Osteocyte (in vitro differentiated cells): ENCODE measurements around the gene TLR10. TPM values are rescaled to one million over a fixed set of nuclear protein-coding genes. Genes with fewer than 3 reads are reported as not detected.

Experiments
- DNase-seq: peaks from one replicate; pipeline ENCODE4 v3.0.0; 2021; ENCODE audit warnings: mixed read lengths; ENCODE audit not compliant: unreplicated experiment; ENCODE audit errors: extremely low spot score
- H3K27ac Mint-ChIP-seq: one replicate; pipeline ENCODE4 v1.8.0; 2021; ENCODE audit warnings: mild to moderate bottlenecking, mixed read lengths; ENCODE audit not compliant: unreplicated experiment
- H3K27me3 Mint-ChIP-seq: one replicate; pipeline ENCODE4 v1.8.0; 2021; ENCODE audit warnings: mixed read lengths; ENCODE audit not compliant: unreplicated experiment
- H3K36me3 Mint-ChIP-seq: one replicate; pipeline ENCODE4 v1.8.0; 2021; ENCODE audit warnings: mixed read lengths; ENCODE audit not compliant: unreplicated experiment
- H3K4me1 Mint-ChIP-seq: one replicate; pipeline ENCODE4 v1.8.0; 2021; ENCODE audit warnings: mixed read lengths; ENCODE audit not compliant: unreplicated experiment
- H3K4me3 Mint-ChIP-seq: one replicate; pipeline ENCODE4 v1.8.0; 2021; ENCODE audit warnings: mild to moderate bottlenecking, moderate library complexity, mixed read lengths; ENCODE audit not compliant: unreplicated experiment
- H3K9me3 Mint-ChIP-seq: one replicate; pipeline ENCODE4 v1.8.0; 2021; ENCODE audit warnings: mixed read lengths; ENCODE audit not compliant: unreplicated experiment
- CTCF ChIP-seq: fragments of 200-600 bp; sonication (generic); IDR thresholded peaks from 2 replicates; pipeline ENCODE4 v1.5.0; 2021; ENCODE audit warnings: antibody characterized with exemption, mild to moderate bottlenecking, moderate library complexity
- total RNA-seq: library from RNA; stranded (reverse); gene quantifications from 2 replicates; pipeline ENCODE4 v1.2.1, GENCODE V29; 2021

TLR10 gene
- total RNA-seq, 1 donor from 2014 or later = not detected

- Mint-ChIP-seq H3K9me3 (no peaks in the 10 kb centered on the region), H3K27me3 (no peaks in the 10 kb centered on the region), H3K27ac (no peak overlapping the region), H3K4me3 (no peak overlapping the region), H3K4me1 (peaks cover 14% of the 10 kb centered on the region), H3K36me3 (no peaks in the 10 kb centered on the region)
- DNase-seq = no peak
- TF ChIP-seq CTCF = no peak
These were observed 17.6 kb upstream of the TLR10 start for GRCh38 chr4:38800366-38800765.

GRCh38 chr4:38795087-38795486, 12.3 kb upstream of the TLR10 start:
- Mint-ChIP-seq H3K4me1 (no peaks in the 10 kb centered on the region), H3K27ac (no peak overlapping the region), H3K27me3 (no peaks in the 10 kb centered on the region), H3K9me3 (peaks cover 3% of the 10 kb centered on the region), H3K4me3 (no peak overlapping the region), H3K36me3 (no peaks in the 10 kb centered on the region)
- TF ChIP-seq CTCF = no peak
- DNase-seq = no peak

- no peak for DNase-seq
- Mint-ChIP-seq H3K27ac (no peak overlapping the region), H3K27me3 (no peaks in the 10 kb centered on the region), H3K4me1 (no peaks in the 10 kb centered on the region), H3K36me3 (no peaks in the 10 kb centered on the region), H3K4me3 (no peak overlapping the region), H3K9me3 (peaks cover 8% of the 10 kb centered on the region)
- no peak for TF ChIP-seq CTCF
These were observed 11.3 kb upstream of the TLR10 start for GRCh38 chr4:38794051-38794450.

- H3K4me3 Mint-ChIP-seq = no peak overlapping the region
- H3K27ac Mint-ChIP-seq = no peak overlapping the region
- no peak for TF ChIP-seq CTCF
- no peak for DNase-seq
- no peaks in the 10 kb centered on the region for H3K27me3 Mint-ChIP-seq
- peaks cover 8% of the 10 kb centered on the region for H3K9me3 Mint-ChIP-seq
- no peaks in the 10 kb centered on the region for H3K36me3 Mint-ChIP-seq
- no peaks in the 10 kb centered on the region for H3K4me1 Mint-ChIP-seq
These were observed 8.2 kb upstream of the TLR10 start for GRCh38 chr4:38791010-38791409.

- no peak overlapping the region for H3K4me3 Mint-ChIP-seq
- peaks cover 8% of the 10 kb centered on the region for H3K9me3 Mint-ChIP-seq
- H3K36me3 Mint-ChIP-seq = no peaks in the 10 kb centered on the region
- no peaks in the 10 kb centered on the region for H3K4me1 Mint-ChIP-seq
- no peaks in the 10 kb centered on the region for H3K27me3 Mint-ChIP-seq
- no peak overlapping the region for H3K27ac Mint-ChIP-seq
- no peak for DNase-seq
- TF ChIP-seq CTCF = no peak
These were observed 5.5 kb upstream of the TLR10 start for GRCh38 chr4:38788317-38788716.
